ENCODE data around the gene ITPR3. TPM values are rescaled to one million over a fixed set of nuclear protein-coding genes. Genes with fewer than 3 reads are reported as not detected.

Gene ITPR3
- total RNA-seq, 2 donors from 2014 or later: 29.6 to 33.3 TPM

GRCh38 chr6:33684983-33685382 lies 63.9 kb downstream of the ITPR3 start:
- no peak overlapping the region for H3K9ac ChIP-seq (ENCODE audit: extremely low read depth, low read length, poor library complexity, severe bottlenecking)
- Mint-ChIP-seq H3K9me3 (no peaks in the 10 kb centered on the region), H3K36me3 (ENCODE audit: low read depth) (peaks cover 55% of the 10 kb centered on the region), H3K4me3 (no peak overlapping the region), H3K4me1 (no peaks in the 10 kb centered on the region), H3K27me3 (ENCODE audit: insufficient read depth) (no peaks in the 10 kb centered on the region), H3K27ac (no peak overlapping the region)
- no peaks in the 10 kb centered on the region for H3K27me3 ChIP-seq (ENCODE audit: control insufficient read depth, insufficient read depth, low read length, poor library complexity, severe bottlenecking)
- no peaks in the 10 kb centered on the region for H3K4me1 ChIP-seq (ENCODE audit: control insufficient read depth, insufficient read depth, low read length)
- no peaks in the 10 kb centered on the region for H3K9me3 ChIP-seq (ENCODE audit: control insufficient read depth, low read length)
- H3K27ac ChIP-seq (ENCODE audit: low read depth, low read length): no peak overlapping the region
- 84 to 100% methylated on average over 4 to 7 of the region's 7 CpGs for WGBS, 2 experiments (ENCODE audit: insufficient coverage in 1 of 2, insufficient read length in 1 of 2)
- no peak overlapping the region for H3K4me3 ChIP-seq (ENCODE audit: low read length)
- no peak for TF ChIP-seq CTCF (conservative IDR thresholded peaks at IDR 0.05)
- DNase-seq: no peak
- H3K36me3 ChIP-seq (ENCODE audit: control insufficient read depth, insufficient read depth, low read length): no peaks in the 10 kb centered on the region

DNA sequence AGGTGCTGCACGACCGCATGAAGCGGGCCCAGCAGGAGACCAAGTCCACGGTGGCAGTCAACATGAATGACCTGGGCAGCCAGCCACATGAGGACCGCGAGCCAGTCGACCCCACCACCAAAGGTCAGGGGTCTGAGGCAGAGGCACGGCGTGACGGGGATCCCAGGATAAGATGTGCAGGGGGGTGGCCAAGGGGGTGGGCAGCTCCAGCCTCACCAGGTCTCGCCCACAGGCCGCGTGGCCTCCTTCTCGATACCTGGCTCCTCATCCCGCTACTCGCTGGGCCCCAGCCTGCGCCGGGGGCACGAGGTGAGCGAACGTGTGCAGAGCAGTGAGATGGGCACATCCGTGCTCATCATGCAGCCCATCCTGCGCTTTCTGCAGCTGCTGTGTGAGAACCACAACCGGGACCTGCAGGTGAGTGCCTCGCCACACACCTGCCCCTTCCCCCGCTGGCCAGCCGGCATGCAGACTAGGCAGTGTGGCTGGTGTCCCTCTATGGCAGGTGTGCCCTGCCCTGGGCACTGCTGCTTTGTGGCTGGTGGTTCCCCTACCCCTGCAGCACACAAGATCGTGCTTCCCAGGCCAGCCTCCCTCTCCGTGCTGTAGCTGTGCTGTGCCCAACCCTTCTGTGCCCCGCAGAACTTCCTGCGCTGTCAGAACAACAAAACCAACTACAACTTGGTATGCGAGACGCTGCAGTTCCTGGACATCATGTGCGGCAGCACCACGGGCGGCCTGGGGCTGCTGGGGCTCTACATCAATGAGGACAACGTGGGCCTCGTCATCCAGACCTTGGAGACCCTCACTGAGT lies 64.5 kb downstream of the ITPR3 start:
- no peaks in the 10 kb centered on the region for H3K27me3 ChIP-seq (ENCODE audit: control insufficient read depth, insufficient read depth, low read length, poor library complexity, severe bottlenecking)
- DNase-seq: no peak
- H3K27ac ChIP-seq (ENCODE audit: low read depth, low read length): peak overlapping the region; percentile 29
- H3K27me3 Mint-ChIP-seq (ENCODE audit: insufficient read depth): no peaks in the 10 kb centered on the region
- H3K4me3 Mint-ChIP-seq: no peak overlapping the region
- no peaks in the 10 kb centered on the region for H3K4me1 ChIP-seq (ENCODE audit: control insufficient read depth, insufficient read depth, low read length)
- no peaks in the 10 kb centered on the region for H3K36me3 ChIP-seq (ENCODE audit: control insufficient read depth, insufficient read depth, low read length)
- no peak for TF ChIP-seq CTCF (conservative IDR thresholded peaks at IDR 0.05)
- no peaks in the 10 kb centered on the region for H3K4me1 Mint-ChIP-seq
- H3K36me3 Mint-ChIP-seq (ENCODE audit: low read depth): peaks cover 52% of the 10 kb centered on the region
- H3K9me3 Mint-ChIP-seq: no peaks in the 10 kb centered on the region
- H3K4me3 ChIP-seq (ENCODE audit: low read length): no peak overlapping the region
- 93% methylated on average over 38 of the region's 38 CpGs for WGBS, 2 experiments (ENCODE audit: insufficient coverage in 1 of 2, insufficient read length in 1 of 2)
- H3K9me3 ChIP-seq (ENCODE audit: control insufficient read depth, low read length): no peaks in the 10 kb centered on the region
- no peak overlapping the region for H3K9ac ChIP-seq (ENCODE audit: extremely low read depth, low read length, poor library complexity, severe bottlenecking)
- H3K27ac Mint-ChIP-seq: no peak overlapping the region

- no peak for TF ChIP-seq CTCF (conservative IDR thresholded peaks at IDR 0.05)
- H3K4me3 Mint-ChIP-seq: no peak overlapping the region
- DNase-seq: no peak
- H3K9me3 Mint-ChIP-seq: no peaks in the 10 kb centered on the region
- H3K27me3 ChIP-seq (ENCODE audit: control insufficient read depth, insufficient read depth, low read length, poor library complexity, severe bottlenecking): no peaks in the 10 kb centered on the region
- H3K27ac Mint-ChIP-seq: no peak overlapping the region
- 94 to 96% methylated on average over 5 to 6 of the region's 6 CpGs for WGBS, 2 experiments (ENCODE audit: insufficient coverage in 1 of 2, insufficient read length in 1 of 2)
- no peak overlapping the region for H3K4me3 ChIP-seq (ENCODE audit: low read length)
- no peaks in the 10 kb centered on the region for H3K9me3 ChIP-seq (ENCODE audit: control insufficient read depth, low read length)
- H3K36me3 Mint-ChIP-seq (ENCODE audit: low read depth): peaks cover 54% of the 10 kb centered on the region
- no peak overlapping the region for H3K9ac ChIP-seq (ENCODE audit: extremely low read depth, low read length, poor library complexity, severe bottlenecking)
- no peaks in the 10 kb centered on the region for H3K4me1 ChIP-seq (ENCODE audit: control insufficient read depth, insufficient read depth, low read length)
- no peaks in the 10 kb centered on the region for H3K36me3 ChIP-seq (ENCODE audit: control insufficient read depth, insufficient read depth, low read length)
- H3K27me3 Mint-ChIP-seq (ENCODE audit: insufficient read depth): no peaks in the 10 kb centered on the region
- no peaks in the 10 kb centered on the region for H3K4me1 Mint-ChIP-seq
- H3K27ac ChIP-seq (ENCODE audit: low read depth, low read length): no peak overlapping the region
Measured at GRCh38 chr6:33686225-33686924, 65.3 kb downstream of the ITPR3 start.

Measured in endodermal cell (in vitro differentiated cells).